Measurements from ENCODE around the gene FCHSD1.

FCHSD1 gene

DNA sequence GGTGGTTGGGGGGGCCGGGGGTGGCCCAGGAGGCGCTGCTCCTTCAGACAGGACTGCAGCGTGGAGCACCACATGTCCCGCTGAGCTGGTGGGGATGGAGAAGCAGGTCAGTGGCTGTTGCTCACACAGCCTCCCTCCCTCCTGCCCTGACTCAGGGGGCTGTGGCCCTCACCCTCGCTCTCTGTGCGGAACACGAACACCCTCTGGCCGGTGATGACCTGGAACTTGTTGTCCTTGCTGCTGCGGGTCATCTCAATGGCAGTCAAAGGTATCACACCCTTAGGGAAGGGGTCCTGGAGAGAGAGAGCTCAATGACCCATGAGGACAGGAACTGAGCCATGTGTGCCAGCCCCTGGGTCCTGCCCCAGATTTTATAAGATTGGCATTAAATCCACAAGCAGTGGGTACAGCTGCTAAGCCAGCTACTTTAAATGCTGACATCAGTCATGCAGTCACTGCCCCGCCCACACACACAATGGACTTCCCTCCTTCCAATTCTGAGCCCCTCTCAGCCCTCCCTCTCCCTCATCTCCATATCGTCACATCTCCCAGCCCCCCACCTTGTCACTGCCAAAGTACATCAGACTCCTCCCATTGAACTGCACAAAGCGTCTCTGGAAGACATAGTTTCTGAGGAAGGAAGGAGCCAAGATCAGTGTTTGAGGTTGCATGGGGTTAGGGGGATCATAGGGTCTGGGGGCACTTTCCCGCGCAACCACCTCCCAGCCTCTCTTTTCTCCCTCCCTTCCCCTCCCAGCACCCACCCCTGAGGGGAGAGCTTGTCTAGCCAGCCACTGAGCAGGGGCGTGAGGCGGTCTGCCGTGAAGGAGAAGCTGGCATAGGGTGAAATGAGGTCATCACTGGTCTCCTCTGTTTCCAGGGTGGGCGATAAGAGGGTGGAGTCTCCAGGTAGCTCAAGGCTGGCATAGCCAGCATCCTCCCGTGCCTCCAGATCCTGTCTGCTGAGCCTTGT, 21.9 kb upstream of the FCHSD1 start:
- DNase-seq, result no peak

- DNase-seq, result no peak
These were observed 21.0 kb upstream of the FCHSD1 start for GRCh38 chr5:141672071-141672840.

GRCh38 chr5:141669520-141669919, 18.3 kb upstream of the FCHSD1 start:
- no peak for DNase-seq

DNA sequence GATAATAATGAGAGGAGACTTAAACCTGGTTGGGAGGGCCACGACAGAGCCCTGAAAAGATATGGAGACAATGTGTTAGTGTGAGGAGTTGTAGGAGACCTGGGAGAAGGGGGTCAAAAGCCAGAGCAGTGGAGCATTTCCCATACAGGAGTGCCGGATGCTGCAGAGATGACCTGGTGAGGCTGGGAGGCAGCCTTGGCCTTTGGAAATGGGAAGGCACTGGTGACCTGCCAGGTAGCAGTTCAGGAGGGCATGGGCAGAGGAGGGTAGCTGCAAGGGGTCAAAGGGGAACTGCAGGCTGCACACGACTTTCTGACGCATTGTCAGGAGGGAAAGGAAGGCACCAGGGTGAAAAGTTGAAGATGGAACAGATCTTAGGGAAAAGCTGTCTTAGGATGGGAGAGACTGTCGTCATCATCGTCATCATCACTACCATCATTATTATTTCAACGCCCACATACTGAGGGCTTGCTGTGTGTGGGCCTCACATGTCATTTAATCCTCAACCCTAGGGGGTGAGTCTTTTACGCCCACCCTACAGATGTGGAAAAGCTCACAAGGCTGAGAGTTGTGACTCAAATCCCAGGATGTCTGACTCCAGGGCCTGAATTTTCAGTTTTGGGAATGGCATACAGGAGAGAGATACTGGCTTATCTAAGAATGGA, 17.5 kb upstream of the FCHSD1 start:
- no peak for DNase-seq

DNA sequence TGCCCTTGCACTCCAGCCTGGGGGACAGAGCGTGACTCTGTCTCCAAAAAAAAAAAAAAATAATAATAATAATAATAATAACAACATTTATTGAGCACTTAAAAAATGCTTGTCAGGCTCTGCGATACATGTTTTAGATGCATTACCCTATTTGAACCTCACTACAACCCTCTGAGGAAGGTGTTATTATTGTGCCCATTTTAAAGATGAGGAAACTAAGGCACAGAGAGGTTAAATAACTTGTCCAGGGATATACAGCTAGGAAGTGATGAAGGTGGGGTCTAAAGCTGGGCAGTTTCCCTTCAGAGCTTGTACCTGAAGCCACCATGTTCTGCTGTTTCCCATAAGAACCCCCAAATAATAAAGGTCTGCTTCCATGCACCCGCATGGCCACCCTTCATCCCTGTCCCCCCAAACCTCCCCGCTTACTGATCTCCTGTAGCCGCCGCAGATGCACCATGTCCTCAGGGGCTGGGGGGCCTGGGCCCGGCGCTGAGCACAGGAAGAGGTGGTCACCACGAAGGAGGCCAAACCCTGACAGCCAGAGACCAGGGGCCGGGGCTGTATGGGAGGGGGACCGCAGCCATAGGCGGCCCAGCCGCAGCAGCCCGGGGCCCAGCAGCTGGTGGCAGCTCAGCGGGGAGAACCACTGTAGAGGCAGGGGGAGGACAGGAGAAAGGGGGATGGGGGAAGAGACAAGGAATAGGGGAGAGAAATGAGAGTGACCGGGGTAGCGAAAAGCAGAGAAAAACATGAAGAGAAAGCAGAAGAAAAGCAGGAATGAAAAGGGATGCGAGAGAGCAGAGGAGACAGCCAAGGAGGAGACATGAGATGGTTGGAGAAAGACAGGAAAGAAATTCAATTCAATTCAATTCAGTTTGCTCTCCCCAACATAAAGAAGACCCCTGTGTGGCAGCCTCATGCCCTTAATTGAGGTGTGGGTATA, 15.1 kb upstream of the FCHSD1 start:
- no peak for DNase-seq

GRCh38 chr5:141664733-141665461, 13.7 kb upstream of the FCHSD1 start:
- peak; percentile 90 for DNase-seq

DNA sequence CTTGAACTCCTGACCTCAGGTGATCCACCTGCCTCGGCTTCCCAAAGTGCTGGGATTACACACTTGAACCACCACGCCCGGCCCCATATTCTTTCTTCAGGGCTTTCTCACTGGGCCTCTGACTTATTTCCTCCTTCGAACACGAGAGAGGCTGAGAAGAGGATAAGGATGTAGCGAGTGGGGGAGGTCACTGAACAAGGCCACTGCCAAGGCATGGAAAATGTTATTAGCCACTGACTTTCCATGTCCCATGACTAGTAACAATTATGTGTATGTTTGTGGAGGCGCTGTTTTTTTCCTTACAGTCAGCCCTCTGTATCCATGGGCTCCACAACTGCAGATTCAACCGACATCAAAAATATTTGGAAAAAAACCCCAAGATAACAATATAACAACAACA, 12.3 kb upstream of the FCHSD1 start:
- DNase-seq, result no peak

- DNase-seq, result no peak
These were observed 10.8 kb upstream of the FCHSD1 start for GRCh38 chr5:141662028-141662427.

DNA sequence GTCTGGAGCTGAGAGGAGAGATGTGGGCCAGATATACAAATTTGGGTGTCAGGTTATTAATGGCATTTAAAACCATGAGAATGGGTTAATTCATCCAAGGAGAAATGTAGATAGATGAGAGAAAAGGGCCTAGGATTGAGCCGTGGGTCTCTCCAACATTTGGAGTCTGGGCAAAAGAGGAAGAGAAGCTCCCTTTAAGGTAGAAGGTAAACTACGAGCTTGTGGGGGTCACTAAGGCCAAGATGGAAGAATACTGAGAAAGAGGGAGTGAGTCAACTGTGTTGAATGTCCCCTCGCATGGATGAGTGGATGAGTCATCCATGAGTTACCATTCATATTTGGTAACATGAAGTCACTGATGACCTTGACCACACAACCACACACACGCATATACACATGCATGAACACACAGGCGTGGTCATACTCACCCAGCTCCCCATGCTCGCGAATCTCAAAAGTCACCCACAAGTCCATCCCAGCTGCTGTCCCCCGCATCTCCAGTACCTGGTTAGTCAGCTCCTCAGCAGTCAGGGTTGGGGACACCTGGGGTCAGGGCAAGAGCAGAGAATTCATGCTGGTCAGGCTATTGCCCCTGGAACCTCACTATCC, 6.8 kb upstream of the FCHSD1 start:
- no peak for DNase-seq

DNA sequence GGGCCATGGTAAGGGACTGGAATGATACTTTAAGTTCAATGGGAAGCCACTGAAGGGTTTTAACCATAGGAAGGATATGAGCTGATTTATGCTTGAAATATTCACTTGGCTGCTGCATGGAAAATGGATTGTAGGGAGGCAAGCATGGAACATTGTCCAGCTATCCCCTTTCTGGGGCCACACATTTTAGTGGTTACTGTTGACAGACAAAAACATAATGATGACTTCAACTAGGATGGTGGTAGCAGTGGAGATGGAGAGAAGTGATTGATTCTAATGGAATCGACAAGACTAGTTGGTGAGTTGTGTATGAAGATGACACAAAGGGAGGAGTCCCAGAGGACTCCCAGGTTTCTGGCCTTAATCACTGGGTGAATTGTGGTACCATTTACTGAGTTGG, 6.2 kb upstream of the FCHSD1 start:
- no peak for DNase-seq

DNA sequence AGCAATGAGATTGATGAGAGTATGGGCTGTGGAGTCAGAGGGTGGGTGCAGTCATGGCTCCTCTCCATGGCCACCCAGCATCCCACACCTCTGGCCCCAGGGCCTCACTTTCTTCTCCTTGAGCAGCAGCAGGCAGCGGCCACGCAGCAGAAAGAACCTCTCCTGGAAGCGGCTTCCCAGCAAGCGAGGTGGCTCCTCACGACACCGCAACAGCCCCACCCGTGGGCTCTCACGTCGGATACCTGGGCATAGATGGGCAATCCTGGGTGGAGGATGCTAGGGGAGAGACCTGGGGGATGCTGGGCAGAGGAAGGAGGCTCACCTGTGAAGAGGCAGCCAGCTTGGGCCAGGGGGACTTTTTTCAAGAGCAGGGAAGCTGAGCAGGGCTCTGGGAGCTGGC, 5.2 kb upstream of the FCHSD1 start:
- no peak for DNase-seq

GRCh38 chr5:141655020-141655419, 3.8 kb upstream of the FCHSD1 start:
- DNase-seq, result no peak

DNA sequence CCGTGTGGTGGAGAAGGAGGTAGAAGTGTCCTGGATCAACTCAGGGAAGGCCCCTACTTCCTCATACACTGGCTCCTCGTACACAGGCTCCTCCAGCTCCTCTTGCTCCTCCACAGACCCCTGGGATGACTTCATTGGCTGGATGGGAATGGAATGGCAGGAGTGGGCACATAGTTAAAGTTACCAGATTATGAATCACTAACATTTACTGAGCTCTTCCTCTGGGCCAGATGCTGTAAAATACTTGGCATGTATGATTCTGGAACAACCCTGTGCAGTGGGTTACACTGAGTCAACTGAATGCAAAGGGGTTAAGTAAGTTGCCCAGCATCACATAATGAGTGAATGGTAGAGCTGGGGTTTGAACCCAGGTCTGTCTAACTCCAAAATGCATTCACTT, 3.1 kb upstream of the FCHSD1 start:
- DNase-seq, result no peak

DNA sequence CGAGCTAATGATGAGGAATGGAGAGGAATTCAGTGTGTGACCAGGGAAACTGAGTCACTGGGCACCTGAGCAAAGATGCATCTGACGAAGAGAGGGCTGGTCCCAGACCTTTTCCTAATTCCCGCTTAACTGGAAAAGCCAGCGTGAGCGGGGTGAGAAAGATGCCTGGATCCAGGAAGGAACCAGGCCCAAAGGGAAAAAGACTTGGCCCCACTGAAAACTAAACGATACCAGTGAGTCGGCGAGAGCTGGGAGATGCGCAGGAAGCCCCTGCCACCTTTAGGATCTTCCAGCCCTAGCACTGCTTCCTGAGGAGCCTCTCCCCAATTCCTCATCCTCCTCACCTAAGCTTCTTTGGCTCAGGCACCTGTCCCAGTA, 499 bp upstream of the FCHSD1 start:
- DNase-seq, result no peak

DNA sequence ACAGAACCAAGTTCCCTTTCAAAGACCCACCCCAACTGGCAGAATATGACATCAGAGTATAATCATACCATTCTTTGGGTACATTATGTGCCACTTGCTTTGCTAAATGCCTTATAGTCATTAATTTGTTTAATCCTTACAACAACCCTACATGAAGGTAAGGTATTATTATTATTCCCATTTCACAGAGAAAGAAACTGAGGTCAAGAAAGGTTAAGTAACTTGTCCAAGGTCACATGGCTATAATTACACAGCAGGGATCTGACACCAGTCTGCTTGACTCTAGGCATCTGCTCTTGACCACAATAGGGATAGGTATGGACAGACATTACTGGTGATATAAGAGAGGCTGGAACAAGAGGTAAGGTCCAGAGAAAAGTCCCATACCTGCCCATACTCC, 1.2 kb downstream of the FCHSD1 start:
- DNase-seq, result no peak

- DNase-seq, result no peak
These were observed 2.0 kb downstream of the FCHSD1 start for GRCh38 chr5:141649056-141649688.

GRCh38 chr5:141647851-141648250, 3.4 kb downstream of the FCHSD1 start:
- DNase-seq, result no peak

DNA sequence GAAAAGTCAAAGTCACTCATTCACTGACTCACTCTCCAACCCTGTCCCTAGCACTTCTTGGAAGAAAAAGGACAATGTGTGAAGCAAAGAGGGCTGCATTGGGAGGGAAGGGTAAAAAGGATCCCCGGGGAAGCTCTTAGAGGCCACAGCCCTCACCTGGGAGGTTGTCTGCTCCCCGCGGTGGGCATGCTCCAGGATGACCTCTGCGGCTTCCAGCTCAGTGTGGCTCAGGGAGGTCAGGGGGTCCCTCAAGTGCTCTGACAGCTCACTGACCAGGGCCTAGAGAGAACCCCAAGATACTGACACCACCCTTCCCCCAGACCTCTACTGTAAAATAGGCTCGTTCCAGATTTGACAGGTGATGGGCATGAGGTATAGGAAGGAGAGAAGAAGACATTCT, 4.0 kb downstream of the FCHSD1 start:
- DNase-seq, result no peak

DNA sequence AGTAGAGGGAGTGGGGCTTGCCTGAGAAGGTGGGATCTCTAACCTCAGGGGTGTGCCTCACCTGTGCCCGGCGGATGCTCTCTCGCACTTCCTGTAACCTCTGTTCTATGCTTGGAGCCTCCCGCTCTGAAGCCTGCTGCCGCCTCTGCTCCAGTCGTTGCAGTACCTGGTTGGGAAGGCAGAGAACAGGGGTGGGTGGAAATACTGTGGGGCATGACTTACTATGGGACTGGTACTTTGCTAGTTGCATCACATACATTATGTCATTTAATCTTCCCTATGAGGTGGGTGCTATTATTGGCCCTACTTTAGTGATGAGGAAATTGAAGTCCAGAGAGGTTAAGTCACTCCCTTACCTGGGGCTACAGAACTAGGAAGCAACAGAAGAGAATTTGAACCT, 5.2 kb downstream of the FCHSD1 start:
- DNase-seq, result no peak

- no peak for DNase-seq
These were observed 9.5 kb downstream of the FCHSD1 start for GRCh38 chr5:141641634-141642267.
